GM19438 (cell line): ENCODE results near the gene LGALS3BP.

Source experiments
- ATAC-seq: cut with Tn5 transposase; IDR thresholded peaks from one replicate; pipeline ENCODE4 v1.9.1; 2021; ENCODE audit warnings: low read depth; ENCODE audit not compliant: unreplicated experiment

LGALS3BP gene

DNA sequence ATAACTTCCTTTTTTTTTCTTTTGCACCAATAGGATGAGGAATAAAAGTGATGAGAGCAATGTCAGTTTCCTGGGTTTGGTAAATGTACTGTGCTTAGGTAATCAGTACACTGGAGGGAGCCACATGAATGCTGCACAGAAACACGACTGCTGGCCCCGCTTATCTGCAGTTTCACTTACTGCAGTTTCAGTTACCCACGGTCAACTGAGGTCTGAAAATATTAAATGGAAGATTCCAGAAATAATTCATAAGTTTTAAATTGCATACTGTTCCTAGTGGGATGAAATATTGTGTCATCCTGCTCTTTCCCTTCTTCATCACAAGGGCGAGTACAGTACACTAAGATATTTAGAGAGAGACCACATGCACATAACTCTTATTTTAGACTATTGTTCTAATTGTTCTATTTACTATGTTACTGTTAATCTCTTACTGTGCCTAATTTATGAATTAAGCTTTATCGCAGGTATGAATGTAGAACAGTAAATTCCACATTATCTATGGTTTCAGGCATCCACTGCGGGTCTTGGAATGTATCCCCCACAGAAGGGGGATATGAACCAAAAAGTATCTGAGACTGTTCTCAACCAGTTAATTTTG is 6.4 kb upstream of the LGALS3BP start:
- ATAC-seq, result no peak

DNA sequence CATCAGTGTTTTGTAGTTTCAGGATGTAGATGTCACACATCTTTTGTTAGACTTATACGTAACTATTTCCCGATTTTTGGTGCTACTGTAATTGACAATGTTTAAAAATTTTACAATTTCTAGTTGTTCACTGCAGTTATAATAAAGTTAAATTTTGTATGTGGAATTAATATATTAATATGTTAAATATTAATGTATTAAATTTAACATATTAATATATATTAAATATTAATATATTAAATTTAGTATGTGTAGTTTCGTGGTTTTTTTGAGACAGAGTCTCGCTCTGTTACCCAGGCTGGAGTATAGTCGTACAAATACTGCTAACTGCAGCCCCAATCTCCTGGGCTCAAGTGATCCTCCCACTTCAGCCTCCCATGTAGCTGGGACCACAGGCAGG is 5.7 kb upstream of the LGALS3BP start:
- ATAC-seq, result no peak

- no peak for ATAC-seq
These were observed 1.5 kb upstream of the LGALS3BP start for GRCh38 chr17:78981010-78981888.

DNA sequence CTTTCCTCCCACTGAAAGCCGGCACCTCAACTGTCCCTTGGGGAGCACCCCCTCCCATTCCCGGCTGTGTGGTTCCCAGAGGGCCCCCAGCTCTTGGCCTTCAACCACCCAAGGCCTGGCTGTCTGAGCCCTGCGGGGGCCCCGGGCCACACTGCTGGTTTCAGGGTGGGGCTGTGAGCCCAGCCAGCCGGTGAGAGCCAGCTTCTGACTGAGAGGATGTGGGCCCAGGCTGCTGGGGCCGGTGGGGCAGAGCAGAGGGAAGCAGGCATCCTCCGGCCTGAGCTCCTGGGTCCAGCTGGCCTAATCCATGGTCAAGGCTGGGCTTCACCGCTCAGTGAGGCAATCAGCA is 875 bp upstream of the LGALS3BP start:
- ATAC-seq, result no peak

- no peak for ATAC-seq
These were observed 1.4 kb downstream of the LGALS3BP start for GRCh38 chr17:78977997-78978973.

DNA sequence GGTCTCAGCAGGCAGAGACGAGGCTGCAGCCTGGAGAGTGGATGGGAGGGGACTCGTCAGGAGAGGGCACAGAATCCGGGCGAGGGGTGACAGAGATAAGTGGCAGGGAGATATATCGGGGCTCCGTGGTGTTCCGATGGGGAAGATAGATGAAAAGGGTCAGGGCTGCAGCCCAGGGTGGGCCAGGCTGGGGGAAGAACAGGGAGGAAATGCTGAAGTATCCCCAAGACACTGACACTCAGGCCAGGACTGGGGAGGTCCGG is 2.1 kb downstream of the LGALS3BP start:
- ATAC-seq, result no peak

- ATAC-seq, result no peak
These were observed 2.6 kb downstream of the LGALS3BP start for GRCh38 chr17:78976907-78977680.

- ATAC-seq, result no peak
These were observed 4.8 kb downstream of the LGALS3BP start for GRCh38 chr17:78974635-78975591.

- no peak for ATAC-seq
These were observed 5.8 kb downstream of the LGALS3BP start for GRCh38 chr17:78973792-78974520.

- no peak for ATAC-seq
These were observed 6.5 kb downstream of the LGALS3BP start for GRCh38 chr17:78973196-78973595.

DNA sequence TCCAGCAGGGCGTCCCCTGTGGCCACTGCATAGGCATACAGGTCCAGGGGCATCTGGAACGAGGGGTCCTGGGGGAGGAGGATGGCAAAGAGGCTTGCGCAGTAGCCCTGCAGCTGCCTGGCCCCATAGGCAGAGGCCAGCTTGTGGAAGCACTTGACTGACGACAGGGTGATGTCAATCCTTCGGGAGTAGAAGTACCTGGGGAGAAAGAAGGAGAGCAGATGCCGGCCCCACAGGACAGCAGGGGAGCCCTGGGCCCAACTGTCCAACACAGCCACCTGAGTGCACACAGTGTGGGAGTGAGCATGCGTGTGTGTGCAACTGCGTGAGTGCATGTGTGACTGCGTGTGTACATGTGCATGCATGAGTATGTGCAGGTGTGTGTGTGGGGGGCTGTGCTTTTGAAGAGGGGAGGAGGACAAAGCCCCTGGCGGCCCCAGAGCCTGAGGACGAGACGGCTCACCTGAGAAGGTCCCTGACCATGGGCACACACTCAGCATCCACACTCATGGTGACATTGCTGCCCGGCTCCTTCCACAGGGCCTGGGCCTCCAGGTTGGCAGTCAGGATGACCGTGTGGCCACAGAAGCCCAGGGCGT is 7.1 kb downstream of the LGALS3BP start:
- no peak for ATAC-seq

DNA sequence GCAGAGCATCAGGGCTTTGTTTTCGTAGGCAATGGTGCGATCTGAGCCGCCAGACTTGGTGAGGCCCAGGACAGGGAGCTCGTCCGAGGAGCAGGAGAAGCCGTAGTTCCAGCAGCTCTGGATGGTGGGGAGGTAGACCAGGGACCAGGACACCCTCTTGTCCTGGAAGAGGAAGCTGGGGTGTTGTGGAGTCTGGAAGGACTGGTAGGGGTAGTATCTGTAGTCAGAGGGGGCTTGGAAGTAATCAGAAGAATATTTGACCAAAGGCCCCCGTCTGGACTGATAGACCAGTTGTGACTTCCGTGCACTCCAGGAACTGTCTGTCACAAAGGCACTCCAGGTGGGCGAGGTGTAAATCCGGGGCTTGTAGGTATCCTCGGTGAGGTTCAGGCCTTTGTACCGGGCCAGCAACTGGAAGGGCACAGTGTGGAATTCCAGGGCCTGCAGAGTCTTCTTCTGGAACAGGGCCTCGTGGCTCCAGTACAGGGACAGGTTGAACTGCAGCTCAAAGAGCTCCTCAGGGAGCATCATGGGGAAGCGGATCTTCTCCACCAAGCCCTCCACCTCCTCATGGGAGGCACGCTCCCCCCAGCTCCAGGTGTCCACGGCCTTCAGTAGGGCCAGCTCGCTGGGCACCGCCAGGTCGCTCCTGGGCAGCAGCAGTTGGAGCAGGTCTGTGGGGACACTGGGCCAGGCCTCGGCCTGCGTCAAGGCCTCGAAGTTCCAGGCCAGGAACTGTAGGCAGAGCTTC is 7.8 kb downstream of the LGALS3BP start:
- ATAC-seq, result no peak

DNA sequence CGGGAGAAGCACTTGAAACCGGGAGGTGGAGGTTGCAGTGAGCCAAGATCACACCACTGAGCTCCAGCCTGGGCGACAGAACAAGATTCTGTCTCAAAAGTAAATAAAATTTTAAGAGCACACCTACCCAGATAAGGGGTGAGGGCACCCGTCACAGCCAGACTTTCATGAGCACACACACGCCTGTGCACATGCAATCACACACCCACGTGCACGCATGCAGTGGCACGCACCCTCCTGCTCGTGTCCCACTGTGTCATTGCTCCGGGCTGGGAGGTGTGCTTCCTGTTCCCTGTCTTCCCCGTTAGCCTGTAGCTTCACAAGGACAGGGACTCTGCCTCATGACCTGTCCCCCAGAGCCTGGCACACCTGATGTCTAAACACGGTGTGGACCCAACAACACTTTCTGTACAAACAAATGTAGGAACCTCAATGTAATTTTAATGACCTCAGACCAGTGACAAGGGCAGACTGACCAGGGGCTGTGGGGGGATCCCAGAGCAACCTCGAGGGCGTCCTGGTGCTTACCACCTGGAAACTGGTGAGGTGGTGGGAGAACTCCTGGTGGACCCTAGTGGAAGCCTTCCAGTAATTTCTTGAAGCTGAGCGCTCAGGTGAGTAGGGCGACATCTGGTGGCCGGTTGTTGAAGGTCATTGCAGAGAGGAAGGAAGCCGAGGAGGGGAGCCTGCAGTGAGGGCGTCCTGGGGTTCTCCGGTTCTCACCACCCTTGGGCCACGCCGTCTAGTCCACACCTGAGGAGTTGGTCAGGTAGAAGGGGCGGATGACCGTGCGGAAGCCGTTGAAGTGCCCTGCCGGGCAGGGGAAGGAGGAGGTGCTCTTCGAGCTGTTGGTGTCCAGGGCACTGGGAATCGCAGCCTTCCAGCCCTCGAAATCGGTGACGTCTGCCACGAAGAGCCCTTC is 8.6 kb downstream of the LGALS3BP start:
- no peak for ATAC-seq

- ATAC-seq, result no peak
These were observed 9.9 kb downstream of the LGALS3BP start for GRCh38 chr17:78969865-78970264.

- no peak for ATAC-seq
These were observed 11.9 kb downstream of the LGALS3BP start for GRCh38 chr17:78967782-78968362.

- no peak for ATAC-seq
These were observed 12.7 kb downstream of the LGALS3BP start for GRCh38 chr17:78966910-78967600.
